Hepatocyte (in vitro differentiated cells): Measurements from ENCODE around the gene VPREB1. TPM values are rescaled to one million over a fixed set of nuclear protein-coding genes. Genes with fewer than 3 reads are reported as not detected.
"Not testable (repeated sequence)": the region's sequence is repeated elsewhere in the genome, so short reads cannot be mapped to it uniquely, and the experiment has no call there.

Experiments
- DNase-seq: peaks from one replicate; pipeline ENCODE4 v3.0.0-alpha.2; 2016; ENCODE audit warnings: low spot score
- H2AFZ ChIP-seq: fragments of 200-600 bp; sonication (generic); 2 replicates; pipeline ENCODE4 v1.6.0; 2016; ENCODE audit warnings: antibody characterized with exemption, mild to moderate bottlenecking
- H3K27ac ChIP-seq: fragments of 200-600 bp; sonication (generic); 2 replicates; pipeline ENCODE4 v1.5.1; 2016; ENCODE audit warnings: mild to moderate bottlenecking
- H3K27me3 ChIP-seq: fragments of 200-600 bp; sonication (generic); 2 replicates; pipeline ENCODE4 v1.6.1; 2016
- H3K36me3 ChIP-seq: fragments of 200-600 bp; sonication (generic); replicated peaks from 2 replicates; pipeline ENCODE4 v1.5.1; 2016; ENCODE audit warnings: low read depth; ENCODE audit not compliant: insufficient read depth
- H3K4me1 ChIP-seq: fragments of 200-600 bp; sonication (generic); 2 replicates; pipeline ENCODE4 v1.5.1; 2016; ENCODE audit warnings: mild to moderate bottlenecking, moderate library complexity; ENCODE audit not compliant: insufficient read depth
- H3K4me2 ChIP-seq: fragments of 200-600 bp; sonication (generic); 2 replicates; pipeline ENCODE4 v1.6.0; 2016
- H3K4me3 ChIP-seq: fragments of 200-600 bp; sonication (generic); 2 replicates; pipeline ENCODE4 v1.5.1; 2016; ENCODE audit warnings: mild to moderate bottlenecking
- H3K79me2 ChIP-seq: fragments of 200-600 bp; sonication (generic); 2 replicates; pipeline ENCODE4 v1.6.0; 2017; ENCODE audit warnings: mild to moderate bottlenecking
- H3K9me2 ChIP-seq: fragments of 200-600 bp; sonication (generic); replicated peaks from 2 replicates; pipeline ENCODE4 v1.6.0; 2017; ENCODE audit warnings: mild to moderate bottlenecking; ENCODE audit not compliant: insufficient read depth
- H3K9me3 ChIP-seq: fragments of 200-600 bp; sonication (generic); 2 replicates; pipeline ENCODE4 v1.5.1; 2016; ENCODE audit warnings: low read depth, mild to moderate bottlenecking
- H4K20me1 ChIP-seq: fragments of 200-600 bp; sonication (generic); 2 replicates; pipeline ENCODE4 v1.6.0; 2016; ENCODE audit warnings: mild to moderate bottlenecking; ENCODE audit not compliant: insufficient read depth, poor library complexity, severe bottlenecking
- WGBS: methylation state at CpG from one replicate; pipeline ENCODE4 v1.1.6; 2016; ENCODE audit warnings: low lambda C conversion rate; ENCODE audit errors: missing lambda C conversion rate; 5-methylcytosine and 5-hydroxymethylcytosine counted together
- polyA plus RNA-seq: library from polyadenylated mRNA; unstranded; fragments of >200 nt; fragmentation: Nextera tagmentation; extraction: Ambion mirVana; gene quantifications from 2 replicates; pipeline ENCODE4 v1.2.1, GENCODE V29; 2016
- total RNA-seq: library from RNA; depleted of rRNA; stranded (reverse); fragments of >200 nt; gene quantifications from 2 replicates; pipeline ENCODE4 v1.2.3, GENCODE V29; 2014

Gene VPREB1
- total and polyA plus RNA-seq, 2 experiments from 2014 or later: not detected

DNA sequence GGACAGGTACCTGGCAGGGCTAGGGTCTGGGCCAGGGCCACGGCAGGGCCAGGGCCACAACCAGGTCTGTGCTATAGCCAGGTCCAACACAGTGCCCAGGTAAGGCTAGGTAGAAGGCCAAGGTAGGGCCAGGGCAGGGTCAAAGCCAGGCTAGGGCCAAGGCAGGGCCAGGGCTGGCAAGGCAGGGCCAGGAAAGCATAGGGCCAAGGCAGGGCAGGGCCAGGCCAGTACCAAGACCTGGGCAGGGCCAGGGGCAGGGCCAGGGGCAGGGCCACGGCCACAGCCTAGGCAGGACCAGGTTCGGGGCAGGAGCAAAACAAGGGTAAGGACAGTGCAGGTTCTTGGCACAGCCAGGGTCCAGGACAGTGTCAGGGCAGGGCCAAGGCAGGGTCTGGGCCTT is 48.1 kb downstream of the VPREB1 start:
- H3K4me3 ChIP-seq, H3K9me2 ChIP-seq, H3K27me3 ChIP-seq, H2AFZ ChIP-seq, H3K4me2 ChIP-seq, DNase-seq, H3K9me3 ChIP-seq, H3K36me3 ChIP-seq, H3K4me1 ChIP-seq, H3K27ac ChIP-seq, H4K20me1 ChIP-seq: not testable (repeated sequence)
- H3K79me2 ChIP-seq: peaks cover 11% of the 10 kb centered on the region
- WGBS: 100% methylated on average over 3 of the region's 3 CpGs

DNA sequence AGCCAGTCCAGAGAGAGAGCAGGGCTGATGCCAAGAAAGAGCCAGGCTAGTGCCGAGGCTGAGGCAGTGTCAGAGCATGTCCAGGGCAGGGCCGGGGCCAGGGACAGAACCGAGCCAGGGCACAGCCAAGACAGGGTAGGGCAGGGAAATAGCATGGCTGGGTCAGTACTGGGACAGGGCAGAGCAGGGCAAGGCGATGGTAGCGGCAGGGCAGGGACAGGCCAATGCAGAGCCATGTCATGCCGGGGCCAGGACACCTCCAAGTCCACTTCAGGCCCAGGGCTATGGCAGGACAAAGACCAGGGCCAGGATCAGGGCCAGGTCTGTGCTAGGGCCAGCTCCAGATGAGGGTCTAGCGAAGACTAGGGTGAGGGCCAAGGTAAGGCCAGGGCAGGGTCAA is 48.9 kb downstream of the VPREB1 start:
- not testable (repeated sequence) for H3K27ac ChIP-seq, H2AFZ ChIP-seq, H3K9me3 ChIP-seq, DNase-seq, H3K36me3 ChIP-seq, H3K9me2 ChIP-seq, H3K4me1 ChIP-seq, H4K20me1 ChIP-seq, H3K4me2 ChIP-seq, H3K4me3 ChIP-seq, H3K27me3 ChIP-seq
- WGBS: 87% methylated on average over 6 of the region's 7 CpGs
- H3K79me2 ChIP-seq: peaks cover 12% of the 10 kb centered on the region

DNA sequence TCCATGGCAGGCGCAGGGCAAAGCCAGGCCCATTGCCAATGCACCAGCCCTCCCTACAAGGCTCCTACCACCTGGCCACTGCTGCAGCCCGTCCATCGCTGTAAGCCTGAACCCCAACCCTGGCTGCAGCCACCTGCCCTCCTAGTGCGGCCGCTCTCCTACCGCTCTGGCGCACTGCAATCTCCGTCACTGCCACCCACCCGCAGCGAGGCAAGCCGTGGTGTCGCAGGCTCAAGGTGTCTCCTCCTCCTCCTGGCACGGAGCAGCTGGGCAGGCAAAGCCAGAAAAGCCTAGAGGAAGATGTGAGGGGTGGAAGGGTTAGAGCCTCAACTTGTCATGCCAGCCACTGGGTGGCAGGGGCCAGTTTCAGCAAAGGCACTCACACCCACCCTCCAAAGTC is 50.1 kb downstream of the VPREB1 start:
- not testable (repeated sequence) for H4K20me1 ChIP-seq, H3K4me1 ChIP-seq
- WGBS: 96% methylated on average over 13 of the region's 13 CpGs

More for the DNA sequence above, 50.1 kb downstream of the VPREB1 start:
- not testable (repeated sequence) for H3K27me3 ChIP-seq, H3K27ac ChIP-seq, H3K9me2 ChIP-seq, H3K36me3 ChIP-seq, DNase-seq, H3K9me3 ChIP-seq, H3K4me3 ChIP-seq, H3K4me2 ChIP-seq, H2AFZ ChIP-seq
- H3K79me2 ChIP-seq: peaks cover 20% of the 10 kb centered on the region
